ENCODE measurements around the gene REV1.

DNA sequence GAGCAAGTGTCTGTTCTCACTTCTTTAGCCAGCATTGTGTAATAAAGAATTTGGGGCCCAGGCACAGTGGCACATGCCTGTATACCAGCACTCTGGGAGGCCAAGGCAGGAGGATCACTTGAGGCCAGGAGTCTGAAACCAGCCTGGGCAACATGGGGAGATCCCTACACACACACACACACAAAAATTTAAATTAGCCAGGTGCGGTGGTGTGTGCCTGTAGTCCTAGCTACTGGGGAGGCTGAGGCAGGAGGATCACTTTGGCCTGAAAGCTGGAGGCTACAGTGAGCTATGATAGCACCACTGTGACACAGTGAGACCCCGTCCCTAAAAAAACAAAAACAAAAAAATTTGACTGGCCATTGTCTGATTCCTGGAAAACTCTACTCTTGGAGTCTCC lies 8.3 kb downstream of the REV1 start:
- TF ChIP-seq, protein P1, sequence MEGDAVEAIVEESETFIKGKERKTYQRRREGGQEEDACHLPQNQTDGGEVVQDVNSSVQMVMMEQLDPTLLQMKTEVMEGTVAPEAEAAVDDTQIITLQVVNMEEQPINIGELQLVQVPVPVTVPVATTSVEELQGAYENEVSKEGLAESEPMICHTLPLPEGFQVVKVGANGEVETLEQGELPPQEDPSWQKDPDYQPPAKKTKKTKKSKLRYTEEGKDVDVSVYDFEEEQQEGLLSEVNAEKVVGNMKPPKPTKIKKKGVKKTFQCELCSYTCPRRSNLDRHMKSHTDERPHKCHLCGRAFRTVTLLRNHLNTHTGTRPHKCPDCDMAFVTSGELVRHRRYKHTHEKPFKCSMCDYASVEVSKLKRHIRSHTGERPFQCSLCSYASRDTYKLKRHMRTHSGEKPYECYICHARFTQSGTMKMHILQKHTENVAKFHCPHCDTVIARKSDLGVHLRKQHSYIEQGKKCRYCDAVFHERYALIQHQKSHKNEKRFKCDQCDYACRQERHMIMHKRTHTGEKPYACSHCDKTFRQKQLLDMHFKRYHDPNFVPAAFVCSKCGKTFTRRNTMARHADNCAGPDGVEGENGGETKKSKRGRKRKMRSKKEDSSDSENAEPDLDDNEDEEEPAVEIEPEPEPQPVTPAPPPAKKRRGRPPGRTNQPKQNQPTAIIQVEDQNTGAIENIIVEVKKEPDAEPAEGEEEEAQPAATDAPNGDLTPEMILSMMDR (IDR thresholded peaks at IDR 0.05): no peak
- TF ChIP-seq POLR2A (IDR thresholded peaks at IDR 0.05): no peak
